Right lobe of liver (tissue), 6 donors: Measurements from ENCODE around the gene ZFAND3. TPM values are rescaled to one million over a fixed set of nuclear protein-coding genes. Genes with fewer than 3 reads are reported as not detected.

Experiments used
- ATAC-seq, 4 donors: fragments of 200-7000 bp; cut with Tn5 transposase; one replicate each; pipeline ENCODE4 v1.9.1; 2020; ENCODE audit warnings: mild to moderate bottlenecking in 4 of 4, moderate library complexity in 4 of 4
- DNase-seq, 3 donors: peaks; one replicate each; pipeline ENCODE4 v3.0.0-alpha.2; 2020
- H3K27ac ChIP-seq, 3 donors: fragments of 200-600 bp; one replicate each; pipeline ENCODE4 v1.8.0; 2022
- H3K27me3 ChIP-seq, 2 donors: fragments of 200-600 bp; one replicate each; pipeline ENCODE4 v1.8.0; 2022
- H3K36me3 ChIP-seq, 4 donors: fragments of 200-600 bp; sonication (generic) in 1 of 4; one replicate each; pipeline versions ENCODE4 v1.5.1 to v1.8.0; 2017 to 2022; ENCODE audit warnings: control low read depth in 1 of 4
- H3K4me1 ChIP-seq, 4 donors: fragments of 200-600 bp; sonication (generic) in 1 of 4; one replicate each; pipeline versions ENCODE4 v1.5.1 to v1.8.0; 2017 to 2022; ENCODE audit warnings: control low read depth in 1 of 4
- H3K4me3 ChIP-seq, 3 donors: fragments of 200-600 bp; one replicate each; pipeline ENCODE4 v1.8.0; 2022
- H3K9me3 ChIP-seq, 4 donors: fragments of 200-600 bp; sonication (generic) in 1 of 4; one replicate each; pipeline versions ENCODE4 v1.5.1 to v1.8.0; 2017 to 2022; ENCODE audit warnings: control low read depth in 1 of 4
- CTCF ChIP-seq, 4 donors: fragments of 200-600 bp in 3 of 4; fragments of 450-650 bp in 1 of 4; IDR thresholded peaks; one replicate each; pipeline versions ENCODE4 v1.5.1 to v1.8.0; 2016 to 2022; ENCODE audit warnings: antibody characterized with exemption in 4 of 4, mild to moderate bottlenecking in 2 of 4
- POLR2A ChIP-seq: fragments of 450-650 bp; IDR thresholded peaks from one replicate; pipeline ENCODE4 v1.6.1; 2017; ENCODE audit warnings: antibody characterized with exemption, mild to moderate bottlenecking
- WGBS: methylation state at CpG from one replicate; pipeline ENCODE4 v1.1.6; 2018; ENCODE audit warnings: low coverage, low lambda C conversion rate; ENCODE audit not compliant: insufficient coverage; ENCODE audit errors: missing lambda C conversion rate; 5-methylcytosine and 5-hydroxymethylcytosine counted together
- intact Hi-C, 2 donors: fragments of 100-400 bp; cut with DNase I; formaldehyde crosslinking; loops; one replicate each; pipeline versions ENCODE4 v1.11.2 to v1.14.1; 2022
- total RNA-seq, 6 experiments: library from RNA; depleted of rRNA in 2 of 6; stranded (reverse); fragments of >200 nt in 2 of 6; fragmentation: NEBNext Ultra II Directional in 3 of 6; extraction: Animal tissue kit (Norgen Biotek cat#: 25700) in 3 of 6; gene quantifications; one replicate each; pipeline versions ENCODE4 v1.1.0 to v1.2.4, GENCODE V29; 2016 to 2023
- donor health status: DM: no; HTN: yes; CAD: no.
- donor health status: DM: no; HTN: no; CAD: no.
- donor health status: DM: no; HTN: no; CAD: no.
- donor health status: DM: no; HTN: yes; CAD: no.
- donor health status: DM: no; HTN: yes; CAD: no.

The ZFAND3 gene
- total RNA-seq, 6 experiments from 2014 or later = 43.1 to 66.5 (median 53.2) TPM

DNA sequence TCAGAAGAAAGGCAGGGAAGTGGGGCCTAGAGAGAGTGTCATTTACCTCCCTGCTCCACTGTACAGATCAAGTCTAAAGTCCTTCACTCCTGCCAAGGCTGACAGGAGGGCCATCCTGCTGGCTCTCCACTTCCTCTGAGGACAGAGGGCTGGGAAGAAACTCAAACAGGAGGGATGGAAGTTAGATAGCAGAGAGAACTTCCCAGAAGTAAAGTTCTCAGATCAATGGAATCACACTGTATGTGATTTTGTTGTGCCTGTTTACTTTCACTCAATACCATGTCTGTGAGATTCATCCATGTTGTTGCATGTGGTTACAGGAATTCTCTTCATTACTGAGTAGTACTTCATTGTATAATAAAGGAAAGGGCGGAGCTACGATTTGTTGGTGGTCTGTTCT lies 32.3 kb upstream of the ZFAND3 start:
- intact Hi-C loops = no loop called here
- no peaks in the 10 kb centered on the region for H3K9me3 ChIP-seq
- DNase-seq (no peak), ATAC-seq (no peak)
- H3K4me1 ChIP-seq = peaks cover 0 to 22% (median 3%) of the 10 kb centered on the region in 4 donors
- H3K4me3 ChIP-seq = no peak overlapping the region
- no peak overlapping the region for H3K27ac ChIP-seq
- TF ChIP-seq POLR2A (no peak), CTCF (IDR thresholded peaks at IDR 0.05) (no peak)
- no peaks in the 10 kb centered on the region for H3K36me3 ChIP-seq
- H3K27me3 ChIP-seq = no peaks in the 10 kb centered on the region
- 78% methylated on average over 2 of the region's 2 CpGs for WGBS

GRCh38 chr6:37788259-37788658 lies 31.3 kb upstream of the ZFAND3 start:
- no peak overlapping the region for H3K27ac ChIP-seq
- DNase-seq (no peak), ATAC-seq (no peak)
- H3K4me1 ChIP-seq = peaks cover 0 to 21% (median 3%) of the 10 kb centered on the region in 4 donors
- WGBS = no CpG with 5 or more reads among the region's 2 CpGs
- H3K4me3 ChIP-seq = no peak overlapping the region
- H3K27me3 ChIP-seq = no peaks in the 10 kb centered on the region
- TF ChIP-seq CTCF (IDR thresholded peaks at IDR 0.05) (no peak), POLR2A (no peak)
- no peaks in the 10 kb centered on the region for H3K9me3 ChIP-seq
- H3K36me3 ChIP-seq = no peaks in the 10 kb centered on the region
- intact Hi-C loops = no loop called here

- peak; percentile 95 to 99 (median 98) for ATAC-seq
- no peaks in the 10 kb centered on the region for H3K27me3 ChIP-seq
- TF ChIP-seq CTCF (IDR thresholded peaks at IDR 0.05) = peak; percentile 94 to 98 (median 98)
- TF ChIP-seq POLR2A = no peak
- no peaks in the 10 kb centered on the region for H3K9me3 ChIP-seq
- H3K4me1 ChIP-seq = peaks cover 0 to 23% (median 5%) of the 10 kb centered on the region in 4 donors
- peak; percentile 90 to 93 (median 92) for DNase-seq
- intact Hi-C loops = no loop called here
- WGBS = 24% methylated on average over 7 of the region's 10 CpGs
- H3K27ac ChIP-seq = peak overlapping the region in 1 of 3 donors; percentile 30
- H3K4me3 ChIP-seq = no peak overlapping the region
- H3K36me3 ChIP-seq = no peaks in the 10 kb centered on the region
Measured at GRCh38 chr6:37791156-37791919, 28.2 kb upstream of the ZFAND3 start.

DNA sequence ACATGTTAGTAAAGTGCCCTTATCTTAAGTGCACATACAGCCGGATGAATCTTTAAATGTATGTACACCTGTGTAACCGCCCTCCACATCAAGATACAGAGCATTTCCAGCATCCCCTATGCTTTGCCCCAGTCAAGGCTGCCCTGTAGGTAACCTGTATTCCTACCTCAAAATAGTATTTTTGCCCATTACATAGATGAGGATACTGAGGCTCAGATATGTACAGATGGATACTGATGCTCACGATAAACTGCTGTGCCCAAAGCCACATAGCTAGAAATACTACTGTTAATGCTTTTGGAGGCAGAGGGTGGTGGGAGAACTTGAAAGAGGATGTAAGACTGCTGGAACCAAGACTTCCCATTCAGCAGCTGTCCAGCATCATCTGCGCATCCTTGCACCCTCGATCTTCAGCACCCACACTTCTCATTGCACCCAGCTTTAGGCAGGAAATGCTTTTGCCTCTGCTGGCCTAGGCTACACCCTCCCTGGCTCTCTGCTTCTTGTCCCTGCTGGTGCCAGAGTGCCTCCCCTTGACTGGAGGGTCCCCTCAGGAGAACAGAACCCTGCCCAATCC lies 27.0 kb upstream of the ZFAND3 start:
- no peaks in the 10 kb centered on the region for H3K36me3 ChIP-seq
- ATAC-seq = no peak
- no peaks in the 10 kb centered on the region for H3K27me3 ChIP-seq
- no peak overlapping the region for H3K27ac ChIP-seq
- H3K9me3 ChIP-seq = no peaks in the 10 kb centered on the region
- intact Hi-C loops = no loop called here
- WGBS = 90% methylated on average over 4 of the region's 5 CpGs
- no peak for DNase-seq
- no peak overlapping the region for H3K4me3 ChIP-seq
- H3K4me1 ChIP-seq = peaks cover 0 to 35% (median 6%) of the 10 kb centered on the region in 4 donors
- TF ChIP-seq CTCF (IDR thresholded peaks at IDR 0.05) (no peak), POLR2A (no peak)
